Pancreas (tissue), 10 donors: ENCODE measurements around the gene KRTAP12-1. TPM values are rescaled to one million over a fixed set of nuclear protein-coding genes. Genes with fewer than 3 reads are reported as not detected.
"Not testable (repeated sequence)": the region's sequence is repeated elsewhere in the genome, so short reads cannot be mapped to it uniquely, and the experiment has no call there.

Experiments used
- ATAC-seq, 4 donors: fragments of 200-7000 bp; cut with Tn5 transposase; one replicate each; pipeline versions ENCODE4 v1.8.0 to v1.9.1; 2020; ENCODE audit warnings: mild to moderate bottlenecking in 4 of 4, moderate library complexity in 4 of 4
- DNase-seq, 6 donors: peaks; one replicate each; pipeline ENCODE4 v3.0.0-alpha.2; 2020
- FAIRE-seq: peaks from 2 replicates; lab custom pipeline; 2012; peaks lifted over from hg19 to GRCh38; lab: Jason Lieb, UNC
- H3K27ac ChIP-seq, 4 donors: fragments of 200-600 bp; sonication (generic); 1 replicate in 3 of 4; 2 replicates in 1 of 4; pipeline versions ENCODE4 v1.5.0 to v1.8.0; 2020
- H3K27me3 ChIP-seq, 4 donors: fragments of 200-600 bp; one replicate each; pipeline ENCODE4 v1.8.0; 2021
- H3K36me3 ChIP-seq, 3 donors: fragments of 200-600 bp; sonication (generic) in 1 of 3; one replicate each; pipeline versions ENCODE4 v1.5.0 to v1.8.0; 2020 to 2021
- H3K4me1 ChIP-seq, 3 donors: fragments of 200-600 bp; one replicate each; pipeline ENCODE4 v1.8.0; 2021
- H3K4me3 ChIP-seq, 4 donors: fragments of 200-600 bp; sonication (generic) in 2 of 4; one replicate each; pipeline versions ENCODE4 v1.5.0 to v1.8.0; 2020 to 2021
- H3K9me3 ChIP-seq, 4 donors: fragments of 200-600 bp; one replicate each; pipeline ENCODE4 v1.8.0; 2021
- CTCF ChIP-seq, 4 donors: fragments of 200-600 bp; sonication (generic) in 3 of 4; IDR thresholded peaks; one replicate each; pipeline versions ENCODE4 v1.5.0 to v1.8.0; 2021; ENCODE audit warnings: antibody characterized with exemption in 4 of 4
- WGBS, 2 donors: extraction: QIAGEN DNeasy Blood & Tissue Kit; methylation state at CpG; one replicate each; pipeline ENCODE4 v1.1.7; 2013; 5-methylcytosine and 5-hydroxymethylcytosine counted together
- intact Hi-C, 3 donors: fragments of 100-400 bp; cut with DNase I; formaldehyde crosslinking; loops; one replicate each; pipeline versions ENCODE4 v1.11.1 to v1.14.2; 2022
- polyA plus RNA-seq, 2 donors: library from polyadenylated mRNA; stranded (reverse); fragments of 200-250 nt; gene quantifications; one replicate each; pipeline ENCODE4 v1.2.3, GENCODE V29; 2013
- total RNA-seq, 6 donors: library from RNA; stranded (reverse); fragmentation: NEBNext Ultra II Directional in 4 of 6; extraction: Animal tissue kit (Norgen Biotek cat#: 25700) in 4 of 6; gene quantifications; one replicate each; pipeline versions ENCODE4 v1.2.1 to v1.2.4, GENCODE V29; 2021 to 2023
- donor health status: healthy with polysubstance abuse.
- donor health status: DM: no; HTN: no; CAD: no; lungs with moderate emphysema.
- donor health status: DM: no; HTN: no; CAD: no.
- donor health status: control.
- donor health status: control.
- donor health status: Bipolar disorder and iron deficiency.
- donor health status: DM: yes; HTN: yes; CAD: no.
- donor health status: DM: no; HTN: no; CAD: no.
- donor health status: DM: no; HTN: no; CAD: no.
- donor health status: DM: yes; HTN: yes; CAD: no.

KRTAP12-1 gene
- total and polyA plus RNA-seq, 8 donors: not detected

GRCh38 chr21:44650265-44650972 is 31.5 kb downstream of the KRTAP12-1 start:
- no peak overlapping the region for H3K4me3 ChIP-seq
- no peaks in the 10 kb centered on the region for H3K27me3 ChIP-seq
- DNase-seq: no peak
- no peak for ATAC-seq
- WGBS, 2 donors: 74 to 81% methylated on average over 19 to 20 of the region's 20 CpGs
- no peak for TF ChIP-seq CTCF (IDR thresholded peaks at IDR 0.05)
- H3K4me1 ChIP-seq: no peaks in the 10 kb centered on the region
- no peaks in the 10 kb centered on the region for H3K36me3 ChIP-seq
- H3K9me3 ChIP-seq: no peaks in the 10 kb centered on the region
- H3K27ac ChIP-seq: no peak overlapping the region
- FAIRE-seq: no peak
- intact Hi-C loops: no loop called here

- Histone ChIP-seq H3K27ac (no peak overlapping the region), H3K4me1 (no peaks in the 10 kb centered on the region), H3K4me3 (no peak overlapping the region), H3K36me3 (no peaks in the 10 kb centered on the region), H3K27me3 (no peaks in the 10 kb centered on the region), H3K9me3 (no peaks in the 10 kb centered on the region)
- intact Hi-C loops: no loop called here
- FAIRE-seq: no peak
- ATAC-seq: no peak
- WGBS, 2 donors: 78 to 82% methylated on average over 18 of the region's 18 CpGs
- TF ChIP-seq CTCF (IDR thresholded peaks at IDR 0.05): no peak
- DNase-seq: no peak
Observed at GRCh38 chr21:44649521-44650100, 32.4 kb downstream of the KRTAP12-1 start.

- no peaks in the 10 kb centered on the region for H3K9me3 ChIP-seq
- no peaks in the 10 kb centered on the region for H3K36me3 ChIP-seq
- no peak for FAIRE-seq
- no peak for TF ChIP-seq CTCF (IDR thresholded peaks at IDR 0.05)
- no peaks in the 10 kb centered on the region for H3K4me1 ChIP-seq
- intact Hi-C loops: no loop called here
- no peak overlapping the region for H3K4me3 ChIP-seq
- no peak for ATAC-seq
- WGBS, 2 donors: 55 to 74% methylated on average over 33 of the region's 33 CpGs
- DNase-seq: no peak
- H3K27me3 ChIP-seq: no peaks in the 10 kb centered on the region
- H3K27ac ChIP-seq: no peak overlapping the region
Observed at GRCh38 chr21:44648557-44649311, 33.2 kb downstream of the KRTAP12-1 start.

- Histone ChIP-seq H3K27ac (no peak overlapping the region), H3K36me3 (no peaks in the 10 kb centered on the region), H3K4me3 (no peak overlapping the region), H3K9me3 (no peaks in the 10 kb centered on the region), H3K27me3 (no peaks in the 10 kb centered on the region), H3K4me1 (no peaks in the 10 kb centered on the region)
- TF ChIP-seq CTCF (IDR thresholded peaks at IDR 0.05): no peak
- intact Hi-C loops: no loop called here
- ATAC-seq: no peak
- WGBS, 2 donors: 32 to 34% methylated on average over 8 of the region's 8 CpGs
- DNase-seq: no peak
- no peak for FAIRE-seq
Observed at GRCh38 chr21:44647222-44647552, 34.8 kb downstream of the KRTAP12-1 start.

- H3K4me3 ChIP-seq, intact Hi-C loops, H3K4me1 ChIP-seq, H3K27ac ChIP-seq, ATAC-seq, DNase-seq, FAIRE-seq, H3K27me3 ChIP-seq, H3K9me3 ChIP-seq, H3K36me3 ChIP-seq: not testable (repeated sequence)
- WGBS, 2 donors: 50 to 59% methylated on average over 21 of the region's 21 CpGs
Observed at GRCh38 chr21:44646366-44647221, 35.4 kb downstream of the KRTAP12-1 start, which contains the start of gene KRTAP10-11. TSS of gene KRTAP10-11 (plus strand) at chr21:44646414. CDS start at chr21:44646459, 45 bp downstream.
